ENCODE data around the gene LZTS3.
"Not testable (repeated sequence)": the region's sequence is repeated elsewhere in the genome, so short reads cannot be mapped to it uniquely, and the experiment has no call there.

The LZTS3 gene

DNA sequence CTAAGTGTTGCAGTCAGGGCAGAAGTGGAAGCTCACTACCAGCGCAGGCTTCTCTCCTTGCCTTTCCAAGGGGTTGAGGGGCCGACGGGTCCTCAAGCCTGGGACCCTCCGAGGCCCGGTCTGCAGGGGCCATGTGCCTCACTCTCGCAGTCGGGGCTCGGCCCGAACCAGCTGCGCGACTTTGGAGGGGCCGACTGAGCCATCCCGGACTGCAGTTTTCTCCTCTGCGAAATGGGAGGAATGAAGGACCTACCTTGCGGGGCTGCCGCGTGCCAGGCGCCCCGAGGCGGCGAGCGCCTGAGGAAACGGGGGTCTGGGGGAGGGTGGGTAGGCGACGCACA is 5.6 kb downstream of the LZTS3 start:
- DNase-seq (ENCODE audit: low read depth in 2 of 2), result no peak

DNA sequence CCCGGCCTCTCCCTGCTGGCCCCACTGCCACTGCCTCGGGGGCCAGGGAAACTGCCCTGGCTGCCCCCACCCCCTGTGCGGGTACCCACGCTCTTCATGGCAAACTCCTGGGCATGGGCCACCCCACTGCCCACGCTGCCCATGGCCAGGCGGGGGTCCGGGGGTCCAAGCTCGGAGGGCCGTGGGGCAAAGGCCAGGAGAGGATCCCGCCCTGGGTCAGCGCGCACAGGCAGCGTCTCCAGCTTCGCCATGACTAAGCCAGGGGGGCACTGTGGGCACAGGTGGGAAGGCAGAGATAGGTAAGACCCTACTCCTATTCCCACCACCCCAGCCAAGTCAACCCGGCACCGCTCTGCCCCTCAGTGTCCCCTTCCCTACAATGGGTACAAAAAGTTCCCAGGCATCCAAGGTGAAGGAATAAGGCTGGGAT is 6.4 kb downstream of the LZTS3 start:
- DNase-seq (ENCODE audit: low read depth in 2 of 2), result no peak

DNA sequence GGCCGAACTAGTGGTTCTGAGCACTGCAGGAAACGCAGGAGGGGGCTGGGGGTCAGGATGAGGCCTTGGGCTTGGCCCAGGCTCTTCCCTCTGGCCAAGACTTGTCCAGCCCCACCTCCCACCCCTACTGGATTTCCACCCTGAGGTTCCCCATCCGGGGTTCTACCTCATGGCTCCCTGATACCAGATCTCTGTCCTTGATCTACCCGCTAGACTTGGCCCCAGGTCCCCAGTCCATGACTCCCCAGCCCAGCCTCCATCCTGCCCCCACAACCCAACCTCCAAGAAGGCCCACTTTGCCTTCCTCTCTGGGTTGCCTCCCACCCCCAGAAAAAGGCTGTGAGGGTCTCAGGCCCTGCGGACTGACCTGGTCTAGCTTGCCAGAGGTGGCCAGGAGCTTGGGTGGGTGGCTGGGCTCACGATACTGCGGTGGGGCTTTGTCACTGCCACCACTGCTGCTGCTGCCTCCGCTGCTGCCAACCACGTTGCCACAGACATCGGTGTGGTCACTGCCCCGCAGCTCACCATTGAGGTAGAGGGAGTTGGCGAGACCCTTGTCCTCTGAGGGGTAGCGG is 6.9 kb downstream of the LZTS3 start:
- no peak for DNase-seq (ENCODE audit: low read depth in 2 of 2)

DNA sequence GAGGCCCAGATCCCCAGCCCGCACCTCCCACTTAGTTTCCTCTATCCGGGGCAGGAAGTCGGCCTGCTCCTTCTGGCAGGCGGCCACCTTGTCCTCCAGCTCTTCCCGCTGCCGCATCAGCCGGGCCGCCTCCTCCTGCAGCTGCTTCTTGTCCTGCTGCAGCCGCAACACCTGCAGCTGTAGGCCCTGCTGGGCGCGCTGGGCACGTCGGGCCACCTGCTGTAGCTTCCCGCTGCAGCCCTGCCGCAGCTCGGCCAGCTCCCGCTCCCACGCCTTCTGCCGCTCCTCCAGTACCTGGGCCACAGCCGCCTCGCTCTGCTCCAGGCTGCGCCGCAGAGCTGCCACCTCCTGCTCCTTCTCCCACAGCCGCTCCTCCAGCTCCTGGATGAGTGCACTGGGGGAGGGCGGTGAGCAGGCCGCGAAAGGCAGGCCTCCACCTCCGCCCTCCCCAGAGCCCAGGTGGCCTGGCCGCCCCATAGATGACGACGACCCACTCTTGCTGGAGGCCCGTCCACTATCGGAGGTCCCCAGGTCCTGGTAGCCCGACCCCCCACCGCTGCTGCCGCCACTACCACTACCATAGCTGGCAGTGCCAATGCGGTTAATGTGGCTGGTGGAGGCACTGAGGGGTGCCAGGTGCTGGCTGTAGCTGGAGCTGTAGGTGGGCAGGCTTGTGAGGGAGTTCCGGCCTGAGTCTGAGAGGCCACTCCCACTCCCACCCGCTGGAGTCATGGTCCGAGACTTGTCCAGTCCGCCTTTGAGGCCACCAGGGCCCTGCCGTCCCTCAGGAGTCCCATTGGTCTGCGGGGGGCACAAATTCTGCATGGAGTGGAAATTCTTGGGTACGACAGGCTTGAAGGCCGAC is 7.6 kb downstream of the LZTS3 start:
- DNase-seq (ENCODE audit: low read depth in 2 of 2), result no peak

DNA sequence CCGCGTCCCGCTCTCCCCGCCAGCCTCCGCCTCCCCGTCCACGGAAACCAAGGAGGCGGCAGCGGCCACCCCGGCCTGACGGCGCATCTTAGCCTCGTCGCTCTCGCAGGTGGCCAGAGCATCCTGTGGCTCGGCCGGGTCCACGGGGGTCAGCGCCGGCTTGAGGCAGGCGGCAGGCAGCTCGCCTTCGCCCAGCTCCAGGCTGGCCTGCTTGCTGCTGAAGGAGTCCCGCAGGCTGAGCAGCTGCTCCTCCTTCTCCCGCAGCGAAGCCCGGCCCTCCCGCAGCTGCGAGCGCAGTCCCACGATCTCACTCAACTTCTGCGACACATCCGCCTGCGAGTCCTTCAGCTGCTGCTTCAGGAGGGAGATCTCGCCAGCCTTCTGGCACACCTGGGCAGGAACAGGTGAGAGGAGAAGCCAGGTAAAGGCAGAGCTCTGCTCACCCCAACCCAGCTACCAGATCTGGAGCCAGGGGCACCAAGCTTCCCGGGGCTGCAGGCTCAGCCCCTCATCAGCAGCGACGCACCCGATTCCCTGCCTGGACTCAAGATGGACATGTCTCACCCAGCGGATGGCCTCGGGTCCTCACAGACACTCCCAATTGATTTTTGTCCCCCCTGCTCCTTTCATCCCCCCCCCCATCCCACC is 8.5 kb downstream of the LZTS3 start:
- no peak for DNase-seq (ENCODE audit: low read depth in 2 of 2)

DNA sequence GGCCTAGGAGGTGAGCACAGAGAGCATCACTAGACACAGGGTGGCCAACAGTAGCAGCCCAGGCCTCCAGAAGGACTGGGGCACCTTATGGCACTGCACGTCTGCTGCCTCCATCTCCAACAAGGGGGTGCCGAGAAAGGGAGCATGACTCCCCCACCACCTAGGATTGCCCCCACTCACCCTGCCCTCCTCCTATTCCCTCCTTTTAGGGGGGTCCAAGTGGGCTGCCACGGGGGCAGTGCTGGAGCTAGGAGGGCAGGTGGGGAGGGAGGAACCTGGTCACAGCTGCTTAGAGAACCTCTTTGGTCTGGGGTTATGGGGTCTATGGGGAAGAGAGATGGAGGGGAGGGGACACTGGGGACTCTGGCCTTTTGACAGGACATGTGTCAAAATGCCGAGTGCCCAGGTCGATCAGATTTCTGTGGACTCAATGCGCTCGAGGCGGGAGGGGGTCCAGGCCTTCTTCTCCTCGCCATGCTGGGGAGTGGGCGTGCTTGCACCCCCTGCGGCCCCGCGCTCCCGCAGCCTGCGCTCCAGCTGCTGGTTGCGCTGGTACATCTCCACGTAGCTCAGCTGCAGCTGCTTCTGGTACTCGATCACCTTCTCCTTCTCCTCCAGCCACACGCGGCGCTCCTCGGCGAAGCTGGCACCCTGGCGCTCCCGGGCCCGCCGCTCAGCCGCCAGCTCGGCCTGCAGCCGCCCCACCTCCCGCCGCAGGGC is 9.1 kb downstream of the LZTS3 start:
- no peak for DNase-seq (ENCODE audit: low read depth in 2 of 2)

DNA sequence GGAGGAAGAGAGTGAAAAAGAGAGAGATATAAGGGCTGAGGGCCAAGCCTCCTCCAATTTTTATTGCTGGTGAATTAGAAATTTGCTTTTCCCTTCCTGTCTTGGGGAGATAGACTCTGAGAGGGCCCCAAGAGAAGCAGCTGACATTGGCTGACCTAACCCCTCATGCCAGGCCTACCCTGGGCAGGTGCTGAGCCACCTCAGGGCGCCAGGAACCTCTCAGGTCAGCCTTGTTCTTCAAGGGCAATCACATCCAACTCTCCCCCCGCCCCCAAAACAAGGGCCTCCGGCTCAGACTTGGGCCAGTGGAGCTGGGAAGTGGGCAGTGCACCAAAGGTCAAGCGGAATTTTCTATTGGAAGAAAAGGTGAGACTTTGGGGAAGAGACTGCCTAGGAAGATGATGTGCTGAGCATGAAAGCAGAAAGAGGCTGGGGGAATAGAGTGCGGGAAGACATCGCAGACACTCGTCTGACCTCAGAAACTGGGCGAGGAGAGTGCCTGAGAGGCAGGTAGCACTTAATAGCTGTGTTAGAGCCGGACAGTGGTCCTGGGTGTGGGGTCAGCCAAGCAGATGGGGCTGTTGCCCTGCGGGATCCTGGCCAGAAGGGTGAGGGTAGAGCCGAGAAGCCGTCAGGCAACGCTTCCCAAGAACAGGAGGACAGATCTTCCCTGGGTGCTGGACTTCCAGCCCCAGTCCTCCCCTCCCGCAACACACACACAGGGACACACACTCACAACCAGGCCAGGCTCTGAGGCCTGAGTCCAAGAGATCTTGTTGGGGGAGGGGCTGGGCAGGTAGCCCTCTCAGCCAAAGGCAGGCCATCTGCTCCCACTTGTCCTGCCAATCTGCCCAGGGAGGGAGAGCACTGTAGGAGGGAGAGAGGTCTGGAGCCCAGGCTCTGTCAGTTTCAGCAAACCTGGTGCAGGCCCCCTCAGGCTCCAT is 10.0 kb downstream of the LZTS3 start:
- no peak for DNase-seq (ENCODE audit: low read depth in 2 of 2)

DNA sequence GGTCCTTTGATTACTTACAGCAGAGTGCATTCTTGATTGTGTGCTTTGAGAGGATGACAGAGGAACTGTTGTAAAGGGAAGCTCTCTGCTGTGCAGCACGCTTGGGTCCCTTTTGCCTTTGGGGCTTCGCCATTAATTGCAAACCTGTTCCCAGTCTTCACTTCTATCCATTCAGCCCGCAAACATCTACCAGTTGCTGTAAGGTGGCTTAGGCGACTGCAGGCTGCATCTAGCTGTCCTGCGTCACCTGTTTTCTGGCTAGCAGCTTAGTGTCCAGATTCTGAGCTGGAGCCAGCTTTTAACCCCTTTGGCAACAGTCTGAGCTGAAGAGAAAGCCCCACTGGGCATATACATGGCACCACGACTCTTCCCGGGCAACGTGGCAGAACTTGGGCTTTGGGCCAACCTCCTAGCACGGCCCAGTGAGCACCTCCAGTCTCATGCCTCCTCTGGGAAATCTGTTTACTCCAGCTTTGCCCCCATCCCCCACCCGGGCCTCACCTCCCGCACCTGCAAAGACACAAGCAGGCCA is 11.2 kb downstream of the LZTS3 start:
- no peak for DNase-seq (ENCODE audit: low read depth in 2 of 2)

DNA sequence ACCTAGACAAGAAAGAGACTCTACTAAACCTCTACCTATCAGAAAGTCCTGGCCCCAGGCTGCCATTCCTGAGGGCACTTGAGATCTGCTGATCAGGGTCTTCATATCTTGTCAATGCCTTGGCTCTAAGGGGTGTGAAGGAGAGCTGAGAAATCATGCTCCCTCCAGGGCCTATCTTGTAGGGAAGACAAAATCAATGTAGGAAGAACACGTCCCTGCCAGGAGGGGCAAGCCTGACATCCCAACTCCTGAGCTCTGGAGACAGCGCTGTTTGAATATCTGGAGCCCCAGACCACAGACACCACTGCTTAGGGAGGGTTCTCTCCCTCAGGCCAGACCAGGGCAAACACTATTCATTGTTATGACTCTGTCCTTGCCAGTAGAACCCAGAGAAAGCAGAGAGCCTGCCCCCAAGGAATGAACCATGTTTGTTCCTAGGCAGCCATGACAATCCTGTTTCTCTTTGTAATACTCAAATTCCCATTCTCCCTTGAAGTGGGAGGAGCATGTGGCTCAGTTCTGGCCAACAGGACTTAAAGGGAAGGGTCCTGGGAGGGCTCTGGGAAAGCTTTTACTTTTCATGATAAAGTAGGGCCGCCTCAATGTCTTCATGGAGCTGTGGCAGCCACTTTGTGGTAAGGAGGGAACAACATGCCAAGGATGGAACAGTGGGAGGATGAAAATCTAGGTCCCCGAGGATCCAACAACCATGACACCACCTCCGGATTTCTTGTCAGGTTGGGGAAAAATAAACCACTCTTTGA is 11.9 kb downstream of the LZTS3 start:
- DNase-seq (ENCODE audit: low read depth in 2 of 2), result no peak

DNA sequence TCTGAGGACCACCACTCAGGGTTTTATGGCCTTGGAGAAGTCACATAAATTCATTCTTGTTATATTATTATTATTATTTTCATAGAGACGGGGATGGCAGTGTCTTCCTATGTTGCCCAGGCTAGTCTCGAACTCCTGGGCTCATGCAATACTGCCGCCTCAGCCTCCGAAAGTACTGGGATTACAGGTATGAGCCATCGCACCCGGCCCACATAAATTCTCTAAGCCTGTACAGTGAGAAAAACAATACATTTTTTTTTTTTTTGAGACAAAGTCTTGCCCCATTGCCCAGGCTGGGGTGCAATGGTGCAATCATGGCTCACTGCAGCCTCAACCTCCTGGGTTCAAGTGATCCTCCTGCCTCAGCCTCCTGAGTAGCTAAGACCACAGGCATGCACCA is 12.9 kb downstream of the LZTS3 start:
- DNase-seq (ENCODE audit: low read depth in 2 of 2), result no peak

DNA sequence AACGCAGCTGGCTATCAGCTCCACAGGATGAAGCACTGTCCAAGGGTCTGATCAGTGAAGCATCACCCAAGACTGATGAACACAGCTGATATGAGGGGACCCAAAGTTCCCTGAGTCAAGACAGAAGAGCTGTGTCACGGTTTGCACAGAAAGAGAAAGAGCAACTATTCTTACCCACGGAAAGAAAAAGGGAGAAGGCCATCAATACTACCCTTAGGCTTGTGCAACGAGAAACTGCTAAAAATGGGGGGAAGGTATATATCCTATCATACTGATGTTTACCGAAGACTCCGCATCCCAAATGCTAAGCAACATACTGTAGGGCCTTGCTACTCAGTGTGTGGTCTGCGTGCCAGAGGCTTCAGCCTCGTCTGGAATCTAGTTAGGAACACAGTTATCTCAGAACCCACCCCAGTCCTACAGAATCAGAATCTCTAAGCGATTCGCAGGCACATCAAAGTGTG is 14.3 kb downstream of the LZTS3 start:
- no peak for DNase-seq (ENCODE audit: low read depth in 2 of 2)

DNA sequence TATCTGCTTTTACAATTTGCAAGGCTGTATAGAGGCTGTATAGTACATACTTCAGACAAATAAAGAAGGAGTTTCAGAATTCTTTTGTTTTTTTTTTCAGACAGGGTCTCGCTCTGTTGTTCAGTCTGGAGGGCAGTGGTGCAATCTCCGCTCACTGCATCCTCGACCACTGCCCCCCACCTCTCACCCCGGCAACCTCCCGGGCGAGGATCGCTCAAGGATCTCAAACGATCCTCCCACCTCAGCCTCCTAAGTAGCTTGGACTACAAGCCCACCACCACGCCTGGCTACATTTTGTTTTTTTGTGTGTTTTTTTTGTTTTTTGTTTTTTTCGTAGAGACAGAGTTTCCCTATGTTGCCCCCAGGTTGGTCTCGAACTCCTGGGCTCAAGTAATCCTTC is 15.5 kb downstream of the LZTS3 start:
- DNase-seq (ENCODE audit: low read depth in 2 of 2), result no peak

DNA sequence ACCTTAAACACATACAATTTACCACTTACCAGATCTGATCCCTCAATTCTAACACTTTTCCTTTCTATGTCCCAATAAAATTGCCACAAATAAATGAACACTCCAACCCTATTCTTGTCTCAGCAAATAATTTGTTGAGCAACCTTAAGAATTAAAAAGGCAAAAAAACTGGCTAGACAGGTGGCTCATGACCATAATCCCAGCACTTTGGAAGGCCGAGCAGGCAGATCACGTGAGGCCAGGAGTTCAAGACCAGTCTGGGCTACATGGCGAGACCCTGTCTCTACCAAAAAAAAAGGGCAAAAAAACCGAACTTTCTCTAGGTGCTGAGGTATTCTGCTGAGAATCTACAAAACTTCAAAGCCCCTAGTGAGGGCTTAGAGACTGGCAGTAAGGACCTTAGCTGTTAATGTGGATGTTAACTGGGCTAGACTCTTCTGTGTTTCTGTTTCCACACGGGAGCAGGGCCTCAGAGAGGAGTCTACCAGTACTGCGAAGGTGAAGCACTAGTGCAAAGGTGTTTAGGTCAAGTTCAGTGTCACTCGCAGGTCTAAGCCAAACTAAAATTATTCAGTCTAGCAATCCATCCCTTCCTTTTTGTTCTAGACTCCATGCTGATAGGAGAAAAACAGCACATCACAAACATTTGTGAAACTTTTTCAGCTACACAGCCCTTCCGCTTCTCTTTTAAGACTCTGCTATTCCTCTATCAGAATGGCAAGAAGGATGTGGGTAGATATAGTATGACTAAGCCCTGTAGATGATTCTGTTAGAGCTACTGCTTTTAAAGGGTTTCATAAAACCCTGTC is 16.3 kb downstream of the LZTS3 start:
- DNase-seq (ENCODE audit: low read depth in 2 of 2), result no peak

DNA sequence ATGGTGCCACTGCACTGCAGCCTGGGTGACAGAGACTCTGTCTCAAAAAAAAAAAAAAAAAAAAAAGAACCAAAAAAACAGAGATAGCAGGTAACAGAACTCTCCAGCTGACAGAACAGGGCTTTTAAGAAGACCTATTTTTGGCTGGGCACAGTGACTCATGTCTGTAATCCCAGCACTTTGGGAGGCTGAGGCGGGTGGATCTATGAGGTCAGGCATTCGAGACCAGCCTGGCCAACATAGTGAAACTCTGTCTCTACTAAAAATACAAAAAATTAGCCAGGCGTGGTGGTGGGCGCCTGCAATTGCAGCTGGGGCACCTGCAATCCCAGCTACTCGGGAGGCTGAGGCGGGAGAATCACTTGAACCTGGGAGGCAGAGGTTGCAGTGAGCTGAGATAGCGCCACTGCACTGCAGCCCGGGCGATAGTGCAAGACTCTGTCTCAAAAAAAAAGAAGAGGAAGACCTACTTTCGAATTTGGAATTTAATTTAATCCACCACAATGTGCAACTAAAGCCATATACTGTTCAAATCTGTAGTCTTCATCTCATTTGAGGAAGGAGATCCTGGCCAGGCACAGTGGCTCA is 21.2 kb downstream of the LZTS3 start:
- not testable (repeated sequence) for DNase-seq (ENCODE audit: low read depth in 2 of 2)

DNA sequence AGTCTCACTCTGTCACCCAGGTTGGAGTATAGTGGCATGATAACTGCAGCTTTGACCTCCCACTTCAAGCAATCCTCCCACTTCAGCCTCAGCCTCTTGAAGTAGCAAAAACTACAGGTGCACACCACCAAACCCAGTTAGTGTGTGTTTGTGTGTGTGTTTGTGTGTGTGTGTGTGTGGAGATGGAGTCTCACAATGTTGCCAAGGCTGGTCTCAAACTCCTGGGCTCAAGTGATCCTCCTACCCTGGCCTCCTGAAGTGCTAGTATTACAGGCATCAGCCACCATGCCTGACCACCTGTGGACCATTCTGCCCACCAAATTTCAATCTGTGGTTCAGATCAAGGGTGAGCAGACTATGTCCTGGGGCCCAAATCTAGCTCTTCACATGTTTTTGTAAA is 22.4 kb downstream of the LZTS3 start:
- DNase-seq (ENCODE audit: low read depth in 2 of 2), result no peak

DNA sequence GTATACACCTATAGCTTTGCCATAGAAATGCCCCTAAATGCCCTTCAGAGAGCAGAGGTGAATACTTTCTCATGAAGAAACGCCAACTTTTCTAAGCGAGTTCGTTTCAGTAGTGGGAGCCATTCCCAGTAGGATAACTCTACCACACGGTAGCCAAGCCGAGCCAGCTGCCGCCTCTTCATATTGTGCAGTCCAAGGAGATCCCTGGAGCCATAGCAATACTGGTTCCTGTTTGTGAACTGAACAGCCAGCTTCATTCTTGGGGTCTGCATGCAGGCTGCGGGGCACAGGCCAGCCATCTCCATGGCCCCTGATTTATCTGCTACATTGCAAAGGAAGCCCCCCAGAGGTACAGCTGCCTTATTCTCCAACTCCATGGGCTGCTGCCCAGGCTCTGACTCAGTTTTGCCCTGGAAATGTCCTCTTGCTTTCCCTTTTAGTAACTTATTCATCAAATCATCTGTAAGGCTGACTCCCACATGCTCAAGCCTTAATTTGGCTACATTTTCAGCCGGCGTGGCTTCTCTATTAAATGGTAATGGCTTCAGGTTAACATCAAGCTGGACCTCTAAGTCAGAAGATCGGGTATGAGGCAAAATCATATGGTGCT is 26.5 kb downstream of the LZTS3 start:
- DNase-seq (ENCODE audit: low read depth in 2 of 2), result no peak

DNA sequence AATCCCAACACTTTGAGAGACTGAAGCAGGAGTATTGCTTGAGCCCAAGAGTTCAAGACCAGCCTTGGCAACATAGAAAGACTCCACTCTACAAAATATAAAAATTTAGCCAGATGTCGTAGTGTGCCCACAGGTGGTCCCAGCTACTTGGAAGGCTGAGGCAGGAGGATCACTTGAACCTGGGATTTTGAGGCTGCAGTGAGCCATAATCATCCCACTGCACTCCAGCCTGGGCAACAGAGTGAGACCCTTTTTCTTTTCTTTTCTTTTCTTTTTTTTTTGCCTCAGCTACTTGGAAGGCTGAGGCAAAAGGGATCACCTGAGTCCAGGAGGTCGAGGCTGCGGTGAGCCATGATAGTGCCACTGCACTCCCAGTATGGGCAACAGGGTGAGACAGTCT is 31.6 kb downstream of the LZTS3 start:
- no peak for DNase-seq (ENCODE audit: low read depth in 2 of 2)

DNA sequence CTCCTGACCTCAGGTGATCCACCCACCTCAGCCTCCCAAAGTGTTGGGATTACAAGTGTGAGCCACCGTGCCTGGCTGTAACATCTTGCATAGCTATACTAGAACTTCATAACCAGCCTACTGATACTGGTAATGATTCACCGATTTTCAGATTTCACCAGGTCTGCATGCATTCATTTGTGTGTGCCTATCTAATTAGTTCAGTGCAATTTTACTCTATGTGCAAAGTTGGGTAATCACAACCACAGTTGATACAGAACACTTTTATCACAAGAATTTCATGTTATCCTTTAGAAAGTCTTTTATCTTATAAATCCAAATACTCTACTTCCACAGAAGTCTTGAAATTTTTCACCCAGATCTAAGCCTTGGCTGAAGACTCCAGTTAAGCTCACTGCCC is 35.9 kb downstream of the LZTS3 start:
- no peak for DNase-seq (ENCODE audit: low read depth in 2 of 2)

Data from activated CD8-positive, alpha-beta memory T cell treated with anti-CD3 and anti-CD28 coated beads for 4 hours (primary cell).